Stimulated activated CD4-positive, alpha-beta T cell treated with anti-CD3 and anti-CD28 coated beads, Interleukin-15, amount 100 ng/mL, for 48 hours (primary cell): ENCODE measurements around the gene NEIL3.
"Not testable (repeated sequence)": the region's sequence is repeated elsewhere in the genome, so short reads cannot be mapped to it uniquely, and the experiment has no call there.

Experiments
- DNase-seq, 2 donors: peaks; one replicate each; pipeline ENCODE4 v3.0.0-alpha.2; 2020; ENCODE audit warnings: low read depth in 2 of 2

The NEIL3 gene

DNA sequence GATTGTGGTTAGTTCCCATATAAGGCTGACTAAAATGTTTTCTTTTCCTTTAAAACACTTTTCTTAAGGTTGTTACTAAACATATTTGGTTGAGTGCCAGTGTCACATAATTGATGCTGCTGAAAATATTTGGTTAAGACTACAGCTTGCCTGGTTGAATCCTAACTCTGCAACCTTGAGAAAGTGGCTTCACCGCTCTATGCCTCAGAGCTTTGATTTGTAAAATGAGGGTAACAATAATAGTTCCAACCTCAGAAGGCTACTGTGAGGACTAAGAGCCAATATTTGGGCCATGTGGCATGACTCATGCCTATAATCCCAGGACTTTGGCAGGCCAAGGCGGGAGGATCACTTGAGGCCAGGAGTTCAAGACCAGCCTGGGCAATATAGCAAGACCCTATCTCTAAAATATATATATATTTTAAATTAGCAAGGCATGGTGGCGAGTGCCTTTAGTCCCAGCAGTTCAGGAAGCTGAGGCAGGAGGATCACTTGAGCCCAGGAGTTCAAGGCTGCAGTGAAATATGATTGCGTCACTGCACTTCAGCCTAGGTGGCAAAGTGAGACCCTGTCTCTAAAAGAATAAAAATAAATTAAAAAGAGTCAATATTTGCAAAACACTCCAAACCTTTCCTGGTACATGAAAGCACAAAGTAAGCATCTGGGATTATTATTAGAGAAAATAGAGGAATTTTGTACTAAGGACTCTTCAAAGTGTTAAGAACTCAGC, 7.1 kb upstream of the NEIL3 start:
- no peak for DNase-seq

DNA sequence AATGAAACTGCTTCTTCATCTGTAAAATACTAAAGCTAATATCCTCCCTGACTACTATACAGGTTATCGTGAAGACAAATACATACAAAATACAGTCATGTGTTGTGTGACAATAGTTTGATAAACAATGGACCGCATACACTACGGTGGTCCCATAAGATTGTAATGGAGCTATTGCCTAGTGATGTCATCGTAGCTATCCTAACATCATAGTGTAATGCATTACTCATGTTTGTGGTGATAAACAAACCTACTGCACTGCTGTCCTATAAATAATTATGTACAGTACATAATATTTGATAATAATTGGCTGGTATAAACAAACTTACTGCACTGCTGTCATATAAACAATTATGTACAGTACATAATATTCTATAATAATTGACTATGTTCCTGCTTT, 5.6 kb upstream of the NEIL3 start:
- no peak for DNase-seq

DNA sequence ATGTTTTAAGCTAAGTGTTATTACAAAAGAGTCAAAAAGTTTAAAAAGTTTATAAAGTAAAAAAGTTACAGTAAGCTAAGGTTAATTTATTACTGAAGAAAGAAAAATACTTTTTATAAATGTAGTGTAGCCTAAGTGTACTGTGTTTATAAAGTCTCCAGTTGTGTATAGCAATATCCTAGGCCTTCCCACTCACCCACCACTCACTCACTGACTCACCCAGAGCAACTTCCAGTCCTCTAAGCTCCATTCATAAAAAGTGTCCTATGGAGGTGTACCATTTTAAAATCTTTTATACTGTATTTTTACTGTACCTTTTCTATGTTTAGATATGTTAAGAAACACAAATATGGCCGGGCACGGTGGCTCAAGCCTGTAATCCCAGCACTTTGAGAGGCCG, 4.8 kb upstream of the NEIL3 start:
- DNase-seq = not testable (repeated sequence)

DNA sequence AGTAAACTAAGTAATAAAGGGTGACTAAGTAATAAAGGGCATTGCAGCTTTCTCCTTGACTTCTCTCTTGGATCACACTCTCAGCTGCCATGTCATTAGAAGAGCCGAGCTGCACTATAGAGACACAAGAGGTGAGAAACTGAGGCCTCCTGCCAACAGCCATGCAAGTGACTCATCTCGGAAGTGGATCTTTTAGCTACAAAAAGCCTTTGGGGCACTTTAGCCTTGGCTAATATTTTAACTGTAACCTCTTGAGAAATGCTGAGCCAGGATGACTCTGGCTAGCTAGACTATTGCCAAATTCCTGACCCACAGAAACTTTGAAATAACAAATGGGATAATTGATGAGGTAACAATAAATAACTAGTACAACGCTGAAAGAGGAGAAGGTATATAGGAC, 1.5 kb upstream of the NEIL3 start:
- DNase-seq = no peak

DNA sequence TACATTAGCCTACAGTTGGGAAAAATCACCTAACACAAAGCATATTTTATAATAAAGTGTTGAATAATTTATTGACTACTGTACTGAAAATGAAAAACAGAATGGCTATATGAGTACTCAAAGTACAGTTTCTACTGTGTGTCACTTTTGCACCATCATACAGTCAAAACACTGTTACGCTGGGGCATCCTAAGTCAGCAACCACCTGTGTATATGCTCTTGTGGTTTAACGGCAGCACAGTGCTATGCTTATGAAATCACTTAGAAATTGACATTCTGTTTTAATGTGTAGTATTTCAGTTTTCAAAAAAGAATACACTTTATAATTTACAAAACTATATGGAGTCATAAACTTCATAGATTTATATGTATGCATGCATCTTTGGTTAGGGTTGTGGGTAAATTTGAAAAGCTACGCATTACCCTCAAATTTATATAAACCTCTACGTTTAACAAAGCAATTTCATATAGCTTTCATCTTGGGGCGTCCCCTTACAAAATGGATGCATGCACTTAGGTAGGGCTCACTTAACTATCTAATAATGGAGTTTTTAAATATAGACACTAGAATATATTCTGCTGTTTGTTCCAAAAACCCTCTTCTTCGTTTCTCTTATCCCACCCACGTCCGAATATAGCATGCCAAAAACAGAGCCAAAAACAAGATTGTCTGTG, 690 bp upstream of the NEIL3 start:
- DNase-seq = no peak

DNA sequence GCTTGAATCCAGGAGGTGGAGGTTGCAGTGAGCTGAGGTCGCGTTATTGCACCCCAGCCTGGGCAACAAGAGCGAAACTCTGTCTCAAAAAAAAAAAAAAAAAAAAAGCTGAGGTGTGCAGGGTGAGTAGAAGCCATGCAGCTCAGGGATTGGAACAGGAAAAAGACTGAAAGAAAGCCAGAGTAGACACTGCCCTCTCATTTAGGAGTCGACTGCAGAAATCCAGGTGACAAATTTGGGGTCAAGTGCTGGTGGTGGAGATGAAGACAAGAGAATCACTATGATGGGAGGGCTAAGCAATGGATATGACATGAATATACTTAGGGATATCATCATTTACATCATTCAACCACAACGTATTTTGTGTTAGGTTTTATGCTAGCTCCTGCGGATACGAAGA, 1.9 kb downstream of the NEIL3 start:
- no peak for DNase-seq

DNA sequence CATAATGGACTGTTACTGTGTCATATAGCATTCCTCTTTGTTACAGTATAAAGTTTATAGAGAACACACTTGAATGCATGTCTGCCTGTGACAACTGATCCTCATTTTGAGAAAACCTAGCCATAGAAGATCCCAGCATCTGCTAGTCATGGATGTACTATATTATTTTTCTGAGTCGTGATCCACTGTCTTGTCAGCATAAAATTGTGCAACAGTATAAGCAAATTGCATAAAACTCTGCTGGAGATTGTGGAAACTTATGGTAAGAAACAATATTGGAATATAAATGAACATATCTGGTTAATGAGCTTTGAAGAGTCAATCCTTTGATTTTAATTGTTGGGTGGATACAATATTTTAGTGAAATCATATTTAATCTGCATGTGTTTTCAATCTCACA, 3.6 kb downstream of the NEIL3 start:
- no peak for DNase-seq

DNA sequence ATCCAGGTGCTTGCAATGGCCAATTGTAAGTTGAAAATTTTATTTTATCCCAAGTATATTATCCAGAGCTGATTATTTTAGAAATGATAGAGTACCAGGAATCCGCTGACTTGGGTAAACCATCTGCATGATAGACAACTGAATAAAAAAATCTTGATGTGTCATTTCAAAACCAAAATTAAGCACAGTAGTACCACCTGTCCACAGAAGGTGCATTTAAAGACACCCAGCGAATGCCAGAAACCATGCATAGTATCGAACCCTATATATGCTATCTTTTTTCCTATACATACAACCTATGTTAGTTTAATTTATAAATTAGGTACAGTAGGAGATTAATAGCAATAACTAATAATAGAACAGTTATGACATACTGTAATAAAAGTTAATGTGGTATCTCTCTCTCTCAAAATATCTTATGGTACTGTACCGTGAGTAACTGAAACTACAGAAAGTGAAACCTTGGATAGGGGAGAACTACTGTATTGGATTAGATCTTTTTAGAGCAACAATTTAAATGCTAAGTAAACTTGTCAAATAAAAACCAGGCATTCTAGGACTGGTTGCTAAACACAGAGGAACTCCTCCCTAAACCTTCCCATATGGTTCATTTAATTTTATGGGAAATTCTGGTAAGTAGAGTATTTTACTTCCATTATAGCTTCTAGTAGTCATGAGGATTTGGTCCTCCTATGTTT, 6.2 kb downstream of the NEIL3 start:
- DNase-seq = no peak

DNA sequence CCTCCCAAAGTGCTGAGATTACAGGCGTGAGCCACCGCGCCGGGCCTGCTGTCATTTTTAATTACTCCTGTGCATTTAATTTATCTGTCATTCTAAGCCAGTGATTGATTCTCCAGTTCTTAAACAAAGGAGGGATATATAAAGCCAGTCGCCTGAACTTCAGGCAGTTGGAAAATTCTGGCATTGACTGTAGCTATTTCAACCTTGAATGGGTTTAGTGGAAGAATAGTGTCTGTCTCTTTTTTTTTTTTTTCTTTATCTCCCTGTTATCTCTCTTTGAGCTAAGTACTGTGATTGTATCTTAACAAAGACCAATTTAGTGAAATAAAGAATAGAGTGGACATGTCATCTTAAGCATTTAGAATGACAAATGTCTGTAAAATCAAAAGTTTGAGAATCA, 11.0 kb downstream of the NEIL3 start:
- DNase-seq = no peak

DNA sequence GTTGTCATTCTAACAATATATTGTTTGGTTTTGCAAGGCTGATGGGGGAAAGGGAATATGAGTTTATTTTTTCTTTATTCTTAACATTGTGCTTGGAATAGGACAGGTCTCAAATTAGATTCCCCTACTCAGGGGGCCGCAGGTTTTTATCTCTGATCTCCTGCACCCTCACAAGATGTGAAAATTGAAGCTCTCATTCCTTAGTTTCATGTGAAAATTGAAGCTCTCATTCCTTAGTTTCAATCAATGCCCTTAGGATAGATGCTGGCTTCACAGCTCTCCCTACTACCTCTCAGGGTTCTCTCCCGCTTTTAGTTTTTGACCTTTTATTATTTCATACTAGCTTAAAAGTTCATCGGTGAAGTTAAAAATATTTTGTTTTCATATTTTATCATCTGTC, 12.0 kb downstream of the NEIL3 start:
- DNase-seq = no peak

DNA sequence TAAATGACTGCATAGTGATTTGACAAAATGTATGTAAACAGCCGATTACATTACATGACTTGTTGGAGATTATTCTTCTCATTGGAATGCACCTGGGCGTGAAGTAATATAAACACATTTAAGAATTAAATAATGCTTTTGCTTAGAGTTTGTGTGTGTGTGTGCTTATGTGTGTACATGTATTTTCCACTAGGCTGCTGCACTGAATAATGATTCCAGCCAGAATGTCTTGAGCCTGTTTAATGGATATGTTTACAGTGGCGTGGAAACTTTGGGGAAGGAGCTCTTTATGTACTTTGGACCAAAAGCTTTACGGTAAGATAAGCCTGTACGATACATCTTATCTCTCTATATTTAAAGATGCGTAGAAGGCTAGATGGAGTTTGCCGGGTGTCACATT, 12.6 kb downstream of the NEIL3 start:
- DNase-seq = no peak

DNA sequence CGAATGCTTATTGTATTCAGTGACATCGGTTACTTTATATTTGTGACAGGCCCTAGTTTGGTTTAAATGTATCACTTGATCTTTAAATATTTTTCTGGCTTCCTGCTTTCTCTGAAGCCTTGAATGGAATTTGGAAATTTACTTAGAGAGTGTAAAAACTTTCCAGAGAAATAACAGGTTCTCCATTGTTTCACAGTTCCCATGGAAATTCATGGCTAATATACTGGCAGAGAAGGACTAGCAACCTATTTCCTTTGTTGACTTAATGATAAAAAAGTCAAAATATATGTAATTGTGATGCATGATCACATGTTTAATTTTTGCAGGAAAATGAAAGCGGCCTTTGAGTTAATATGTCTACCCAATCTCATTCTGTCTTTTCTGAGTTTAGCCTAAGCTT, 13.2 kb downstream of the NEIL3 start:
- DNase-seq = no peak

DNA sequence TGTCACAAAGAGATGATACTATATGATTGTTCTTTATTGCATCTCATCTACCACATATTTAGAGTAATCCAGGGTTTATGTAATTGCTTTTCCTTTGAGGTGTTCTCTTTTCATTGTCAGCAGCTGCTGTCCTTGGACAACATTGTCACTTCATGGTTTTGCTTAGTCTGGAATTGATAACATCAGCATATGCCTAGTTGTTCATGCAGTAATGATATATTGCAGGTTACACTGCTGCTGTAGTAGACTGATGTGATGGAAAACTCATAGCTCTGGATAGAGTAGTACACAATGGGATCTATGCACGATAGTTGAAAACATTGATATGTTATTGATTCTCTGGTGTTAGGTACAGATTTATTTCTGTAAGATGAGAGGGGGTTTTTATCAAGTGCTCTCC, 13.7 kb downstream of the NEIL3 start:
- DNase-seq = no peak

DNA sequence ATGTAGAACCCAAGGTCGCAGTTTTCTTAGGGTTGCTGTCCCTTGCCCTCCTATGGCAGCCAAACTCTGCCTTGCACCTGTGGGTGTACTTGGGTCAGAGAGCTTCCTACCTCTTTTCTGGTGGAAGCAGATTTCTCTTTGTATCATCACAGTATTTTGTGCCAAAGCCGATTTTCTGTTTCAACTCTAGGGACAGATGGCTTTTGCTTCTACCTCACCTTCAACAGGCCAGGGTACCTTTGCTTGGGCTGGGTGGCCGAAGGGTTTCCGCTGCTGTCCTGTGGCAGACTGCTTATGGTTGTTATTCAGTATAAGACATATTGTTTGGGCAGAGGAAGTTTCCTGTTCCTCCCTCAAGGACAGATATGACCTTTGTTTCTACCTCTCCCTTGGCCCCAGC, 22.4 kb downstream of the NEIL3 start:
- no peak for DNase-seq

DNA sequence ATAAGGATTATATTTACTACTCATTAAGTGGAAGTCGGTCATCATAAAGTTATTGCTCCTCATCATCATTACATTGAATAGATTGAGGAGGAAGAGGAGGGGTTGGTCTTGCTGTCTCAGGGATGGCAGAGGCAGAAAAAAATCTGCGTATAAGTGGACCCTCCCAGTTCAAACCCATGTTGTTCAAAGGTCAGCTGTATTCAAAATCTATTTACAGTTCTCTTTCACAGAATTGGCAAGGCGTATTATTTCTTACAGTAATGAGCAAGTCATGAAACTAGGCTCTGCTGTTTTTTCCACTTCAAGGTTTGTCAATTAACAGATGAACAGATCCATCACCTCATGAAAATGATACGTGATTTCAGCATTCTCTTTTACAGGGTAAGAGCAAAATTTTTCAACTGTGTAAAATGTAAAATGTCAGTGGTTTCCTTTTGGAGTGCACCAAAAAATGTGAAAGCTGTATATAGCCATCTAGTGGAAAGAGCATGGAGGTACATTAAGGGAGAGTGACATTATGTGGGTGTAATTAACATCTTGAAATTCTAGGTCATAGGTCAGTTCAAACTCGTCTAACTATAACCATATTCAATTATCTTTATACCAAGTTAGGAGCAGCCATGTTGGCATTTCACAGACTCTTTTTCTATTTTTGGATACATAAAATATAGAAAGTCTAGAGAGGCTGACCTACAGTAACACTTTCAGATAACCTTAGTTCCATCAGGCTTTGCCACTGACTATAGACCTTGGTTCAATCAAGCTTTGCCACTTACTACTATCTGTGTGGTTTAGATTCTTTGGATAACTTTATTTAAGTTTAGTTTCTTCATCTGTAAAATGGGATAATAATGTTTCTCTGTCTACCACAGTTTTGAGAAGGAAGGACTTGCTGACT, 30.1 kb downstream of the NEIL3 start:
- no peak for DNase-seq

DNA sequence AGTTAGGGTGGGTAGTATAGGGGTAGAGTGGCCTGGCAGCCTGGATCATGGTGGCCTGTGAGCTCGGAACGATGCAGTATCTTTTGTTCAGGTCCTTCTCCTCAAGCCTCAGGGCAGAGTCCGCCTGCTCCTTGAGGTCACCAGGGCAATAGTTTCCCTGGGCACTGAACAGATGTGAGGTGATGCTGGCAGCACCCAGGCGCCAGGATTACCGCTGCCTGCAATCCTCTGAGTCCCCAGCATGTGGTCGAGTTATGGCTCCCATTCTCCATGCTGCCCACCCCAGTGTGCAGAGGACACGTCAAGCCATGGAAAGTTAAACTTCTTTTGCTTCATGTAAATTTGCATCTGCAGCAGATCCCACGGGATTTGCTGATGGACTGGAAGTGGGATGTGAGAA, 38.7 kb downstream of the NEIL3 start:
- DNase-seq = no peak

DNA sequence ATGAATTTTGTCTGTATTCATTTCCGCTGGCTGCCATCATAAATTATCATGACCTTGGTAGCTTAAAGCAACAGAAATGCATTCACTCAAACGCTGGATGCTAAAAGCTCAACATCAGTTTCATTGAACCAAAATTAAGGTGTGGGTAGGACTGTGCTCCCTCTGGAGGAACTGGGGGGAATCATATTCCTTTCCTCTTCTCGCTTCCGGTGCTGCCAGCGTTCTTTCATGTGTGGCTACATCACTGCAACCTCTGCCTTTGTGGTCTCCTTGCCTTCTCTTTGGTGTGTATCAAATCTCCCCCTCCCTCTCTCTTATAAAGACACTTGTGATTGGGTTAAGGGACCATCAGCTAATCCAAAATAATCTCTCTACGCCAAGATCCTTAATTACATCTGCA, 39.5 kb downstream of the NEIL3 start:
- no peak for DNase-seq

DNA sequence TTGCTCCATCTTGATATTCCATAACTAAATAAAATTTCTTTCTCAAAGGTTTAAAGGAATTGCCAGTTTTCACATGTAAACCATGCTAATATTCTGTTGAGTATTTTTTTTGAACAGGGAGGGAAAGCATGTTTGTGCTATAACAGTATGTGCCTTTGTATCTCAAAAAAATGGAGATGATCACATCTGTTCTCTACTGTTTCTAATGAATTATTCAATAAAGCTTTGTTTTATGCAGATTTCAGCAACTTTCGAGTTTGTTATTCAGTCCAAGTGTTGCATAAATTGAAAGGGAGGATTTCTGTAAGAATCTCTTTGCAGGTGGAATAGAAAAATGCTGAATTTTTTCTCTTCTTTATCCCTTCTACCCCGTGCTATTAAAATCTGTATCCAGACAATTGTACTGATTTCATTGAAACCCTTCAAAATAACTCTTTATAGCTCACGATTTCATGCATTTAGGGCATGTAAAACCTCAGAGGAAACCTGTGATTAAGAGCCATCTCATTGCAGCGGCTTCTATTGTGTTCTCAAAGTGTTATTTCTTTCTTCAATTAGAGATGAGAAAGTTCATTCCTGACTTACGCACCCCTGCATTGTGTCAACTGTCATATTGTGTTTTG, 42.1 kb downstream of the NEIL3 start:
- no peak for DNase-seq

DNA sequence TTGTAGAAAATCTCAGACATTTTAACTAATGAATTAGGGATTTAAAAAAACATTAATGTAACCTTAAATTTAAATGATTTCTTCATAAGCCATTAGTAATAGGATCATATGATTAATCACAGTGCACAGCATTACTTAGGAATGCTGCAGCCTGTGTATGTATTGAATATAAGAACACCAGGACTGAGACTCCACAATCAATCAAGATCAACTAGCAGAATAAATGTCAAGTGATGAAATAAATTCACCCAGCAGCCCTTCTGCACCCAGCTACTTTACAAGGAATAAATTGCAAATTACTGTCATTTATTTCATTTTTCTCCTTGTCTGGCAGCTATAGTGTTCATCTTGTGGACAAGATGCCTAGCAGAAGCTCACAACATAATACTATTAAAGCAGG, 46.5 kb downstream of the NEIL3 start:
- no peak for DNase-seq

DNA sequence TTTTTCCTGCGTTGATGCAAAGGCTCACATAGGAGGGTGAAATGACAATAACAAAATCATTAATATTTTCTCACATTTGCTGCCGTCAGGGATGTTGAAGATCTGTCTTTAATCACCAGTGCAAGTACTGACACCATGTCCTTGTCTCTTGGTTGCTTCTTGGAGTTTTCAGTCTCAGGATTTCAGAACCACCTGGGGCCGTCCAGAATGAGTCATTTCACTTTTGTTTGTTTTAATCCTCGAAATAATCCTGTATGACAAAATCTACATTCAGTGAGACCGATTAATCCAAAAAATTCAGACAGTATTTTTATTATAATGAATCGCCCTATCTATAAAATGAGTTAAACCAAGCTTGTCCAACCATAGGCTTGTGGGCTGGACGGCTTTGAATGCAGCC, 47.2 kb downstream of the NEIL3 start:
- no peak for DNase-seq

DNA sequence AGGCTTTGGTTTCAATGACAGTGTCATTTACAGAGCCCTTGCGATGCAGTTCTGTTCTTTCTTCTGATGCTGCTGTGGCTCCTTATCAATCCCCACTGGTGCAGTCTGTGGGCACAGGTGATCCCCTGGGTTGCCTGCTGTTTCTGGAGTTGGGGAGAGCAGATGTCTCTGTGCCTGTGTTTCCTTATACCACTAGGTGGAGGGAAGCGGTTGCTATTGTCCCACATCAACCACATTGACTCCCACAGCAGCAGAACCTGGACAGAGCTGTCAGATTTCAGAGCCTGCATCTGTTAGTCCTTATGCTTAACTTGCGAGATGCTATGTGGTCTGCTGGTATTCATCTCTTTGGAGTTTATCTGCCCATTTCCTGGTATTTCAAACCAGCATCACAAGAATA, 57.7 kb downstream of the NEIL3 start:
- DNase-seq = no peak

DNA sequence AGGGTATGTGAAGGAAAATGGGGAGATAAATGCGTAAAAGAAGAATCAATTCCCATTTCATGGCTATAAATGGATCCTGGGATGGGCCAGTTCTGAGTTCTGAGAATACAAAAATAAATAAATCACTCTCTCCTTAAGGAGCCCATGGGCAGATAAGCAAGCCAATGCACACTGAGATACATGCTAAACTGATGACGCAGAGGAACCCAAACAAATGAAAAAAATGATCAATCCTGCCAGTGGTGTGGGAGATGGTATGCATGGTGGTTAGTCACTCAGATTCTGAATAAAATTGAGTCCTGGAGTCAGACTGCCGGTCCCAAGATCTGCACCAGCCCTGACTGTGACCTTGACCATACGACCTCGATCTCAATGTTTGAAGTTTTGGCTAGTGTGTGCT, 59.7 kb downstream of the NEIL3 start:
- DNase-seq = no peak
